ENCODE results near the gene DNAJB11.

- TF ChIP-seq CTCF (IDR thresholded peaks at IDR 0.05) (no peak), POLR2A (IDR thresholded peaks at IDR 0.05) (no peak)
These were observed 26.2 kb downstream of the DNAJB11 start for GRCh38 chr3:186596568-186597287.
